Stromal cell of bone marrow (primary cell): ENCODE measurements around the gene GTF2H1.
"Not testable (repeated sequence)": the region's sequence is repeated elsewhere in the genome, so short reads cannot be mapped to it uniquely, and the experiment has no call there.

Experiments used
- DNase-seq: peaks from one replicate; pipeline ENCODE4 v3.0.0-alpha.2; 2012; ENCODE audit warnings: low read depth

GTF2H1 gene

GRCh38 chr11:18319914-18320313, 2.5 kb upstream of the GTF2H1 start:
- no peak for DNase-seq

- no peak for DNase-seq
Observed at GRCh38 chr11:18320617-18321016, 1.8 kb upstream of the GTF2H1 start.

- no peak for DNase-seq
Observed at GRCh38 chr11:18321578-18321968, 794 bp upstream of the GTF2H1 start.

GRCh38 chr11:18322818-18323570, 627 bp downstream of the GTF2H1 start:
- DNase-seq, result no peak

- DNase-seq, result not testable (repeated sequence)
Observed at GRCh38 chr11:18323881-18324280, 1.5 kb downstream of the GTF2H1 start.

- no peak for DNase-seq
Observed at GRCh38 chr11:18324381-18324780, 2.0 kb downstream of the GTF2H1 start.

GRCh38 chr11:18329196-18329870, 7.0 kb downstream of the GTF2H1 start:
- no peak for DNase-seq

- no peak for DNase-seq
Observed at GRCh38 chr11:18330921-18331320, 8.6 kb downstream of the GTF2H1 start.

GRCh38 chr11:18332302-18332701, 9.9 kb downstream of the GTF2H1 start:
- DNase-seq, result no peak

GRCh38 chr11:18332891-18333290, 10.5 kb downstream of the GTF2H1 start:
- DNase-seq, result no peak

- peak; percentile 56 for DNase-seq
Observed at GRCh38 chr11:18347471-18348125, 25.2 kb downstream of the GTF2H1 start.

GRCh38 chr11:18352581-18352980, 30.2 kb downstream of the GTF2H1 start:
- DNase-seq, result no peak

- no peak for DNase-seq
Observed at GRCh38 chr11:18358646-18359045, 36.3 kb downstream of the GTF2H1 start.

GRCh38 chr11:18361154-18361553, 38.8 kb downstream of the GTF2H1 start:
- DNase-seq, result no peak

GRCh38 chr11:18364495-18365073, 42.2 kb downstream of the GTF2H1 start:
- DNase-seq, result no peak

GRCh38 chr11:18365741-18366140, 43.4 kb downstream of the GTF2H1 start:
- DNase-seq, result no peak

GRCh38 chr11:18366286-18366685, 43.9 kb downstream of the GTF2H1 start:
- no peak for DNase-seq

GRCh38 chr11:18367431-18367830, 45.1 kb downstream of the GTF2H1 start:
- DNase-seq, result no peak

GRCh38 chr11:18368221-18368620, 45.9 kb downstream of the GTF2H1 start:
- no peak for DNase-seq

- no peak for DNase-seq
Observed at GRCh38 chr11:18369398-18369797, 47.0 kb downstream of the GTF2H1 start.

GRCh38 chr11:18371279-18371678, 48.9 kb downstream of the GTF2H1 start:
- no peak for DNase-seq

- DNase-seq, result no peak
Observed at GRCh38 chr11:18372201-18372600, 49.8 kb downstream of the GTF2H1 start.

- no peak for DNase-seq
Observed at GRCh38 chr11:18374956-18375355, 52.6 kb downstream of the GTF2H1 start.
